GM12872 (cell line): ENCODE data around the gene ROR2.

Experiments
- CTCF ChIP-seq: IDR thresholded peaks from 3 replicates; pipeline ENCODE4 v1.5.1; 2011; ENCODE audit warnings: low read depth, mild to moderate bottlenecking, low read length, moderate library complexity; ENCODE audit not compliant: insufficient read depth

Gene ROR2

DNA sequence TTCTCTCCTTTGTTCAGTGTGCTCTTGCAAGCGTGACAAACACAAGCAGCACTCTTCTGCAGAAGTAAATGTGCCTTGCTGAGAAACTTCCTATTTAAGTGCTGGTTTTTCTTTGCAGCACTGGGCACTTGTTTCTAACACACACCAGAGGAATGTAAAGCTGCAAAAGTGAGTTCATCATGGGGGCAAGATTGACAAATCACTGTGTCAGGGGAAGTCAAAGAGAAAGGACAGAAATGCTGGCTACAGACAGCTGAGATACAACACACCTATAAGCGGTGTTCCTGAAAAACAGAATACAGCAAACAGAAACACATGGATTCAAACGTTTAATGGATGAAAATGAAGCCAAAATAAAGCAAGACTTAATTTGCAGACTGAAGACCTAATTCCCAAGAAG lies 19.6 kb downstream of the ROR2 start:
- no peak for TF ChIP-seq CTCF

DNA sequence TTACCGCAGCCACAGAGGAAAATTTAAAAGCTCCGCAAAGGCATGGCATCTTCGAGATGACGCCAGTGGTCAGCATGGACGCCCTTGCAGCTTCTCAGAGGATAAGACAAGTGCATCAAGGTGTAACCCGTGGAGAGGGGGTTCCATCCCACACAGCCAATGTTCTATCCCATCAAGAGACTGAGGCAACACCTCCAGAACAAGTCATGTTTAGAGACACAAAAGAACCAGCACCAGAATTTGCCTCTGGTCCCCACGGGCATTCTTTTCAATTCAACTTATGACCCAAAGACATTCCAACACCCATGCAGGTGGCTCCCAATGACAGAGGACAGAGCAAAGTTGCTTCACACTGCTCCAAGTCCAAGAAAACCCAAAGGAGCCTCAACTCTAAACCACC lies 20.7 kb downstream of the ROR2 start:
- no peak for TF ChIP-seq CTCF

DNA sequence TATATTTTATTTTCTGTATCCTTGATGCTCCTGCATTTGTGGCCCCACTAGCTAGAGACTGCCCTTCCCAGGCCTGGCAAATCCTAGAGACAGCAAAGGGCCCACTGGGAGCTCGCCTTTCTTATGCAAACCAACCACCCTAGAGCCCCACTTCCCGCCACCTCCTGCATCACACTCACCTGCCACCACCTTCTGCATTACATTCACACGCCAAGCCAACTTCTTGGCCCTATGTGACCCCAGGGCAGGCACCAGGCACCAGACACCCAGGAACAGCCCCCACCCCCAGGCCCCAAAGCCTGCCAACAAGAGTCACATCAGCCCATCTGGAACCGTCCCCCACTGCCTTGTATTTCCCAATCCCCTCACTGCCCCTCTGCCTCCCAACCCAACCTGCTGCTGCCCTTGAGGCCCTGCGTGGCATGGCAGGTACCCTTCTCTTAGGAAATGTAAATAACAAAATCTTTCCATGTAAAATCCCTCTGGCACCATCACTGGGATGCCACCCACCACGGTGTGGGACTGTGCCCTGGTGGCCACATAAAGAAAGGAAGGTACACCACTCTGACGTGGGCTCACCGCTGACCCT lies 22.0 kb downstream of the ROR2 start:
- TF ChIP-seq CTCF = no peak

DNA sequence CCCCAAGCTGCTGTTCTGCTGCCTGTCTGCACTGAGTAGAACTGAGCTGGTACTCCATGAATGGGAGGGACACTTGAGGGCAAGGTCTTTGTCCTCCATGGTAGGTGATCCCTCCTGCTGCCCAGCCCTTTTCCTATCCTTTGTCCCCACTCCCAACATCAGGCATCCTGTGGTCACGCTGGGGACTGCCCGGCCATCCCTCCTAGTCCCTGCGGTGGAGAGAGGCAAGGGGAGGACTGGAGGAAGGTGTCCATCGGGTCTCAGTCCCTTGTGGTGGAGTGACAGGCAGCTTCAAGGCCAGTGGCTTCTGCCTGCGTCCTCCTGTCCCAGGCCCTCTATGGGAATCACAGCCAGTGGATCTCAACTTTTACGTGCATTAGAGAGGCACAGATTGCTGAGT lies 25.9 kb downstream of the ROR2 start:
- TF ChIP-seq CTCF = no peak

GRCh38 chr9:91923145-91923544 lies 26.9 kb downstream of the ROR2 start:
- TF ChIP-seq CTCF = no peak

DNA sequence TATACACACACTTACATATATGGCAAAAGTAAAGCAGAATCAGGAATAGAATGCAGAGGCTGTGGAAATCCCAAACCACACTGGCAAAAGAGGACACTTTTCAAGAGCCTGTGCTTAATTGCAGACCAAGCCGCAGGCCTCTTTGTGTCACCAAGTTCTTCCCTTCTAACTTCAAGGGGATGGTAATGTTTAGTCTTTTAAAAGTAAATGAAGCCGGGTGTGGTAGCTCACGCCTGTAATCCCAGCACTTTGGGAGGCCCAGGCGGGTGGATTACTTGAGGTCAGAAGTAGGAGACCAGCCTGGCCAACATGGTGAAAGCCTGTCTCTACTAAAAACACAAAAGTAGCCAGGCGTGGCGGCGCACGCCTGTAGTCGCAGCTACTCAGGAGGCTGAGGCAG lies 28.7 kb downstream of the ROR2 start:
- no peak for TF ChIP-seq CTCF

DNA sequence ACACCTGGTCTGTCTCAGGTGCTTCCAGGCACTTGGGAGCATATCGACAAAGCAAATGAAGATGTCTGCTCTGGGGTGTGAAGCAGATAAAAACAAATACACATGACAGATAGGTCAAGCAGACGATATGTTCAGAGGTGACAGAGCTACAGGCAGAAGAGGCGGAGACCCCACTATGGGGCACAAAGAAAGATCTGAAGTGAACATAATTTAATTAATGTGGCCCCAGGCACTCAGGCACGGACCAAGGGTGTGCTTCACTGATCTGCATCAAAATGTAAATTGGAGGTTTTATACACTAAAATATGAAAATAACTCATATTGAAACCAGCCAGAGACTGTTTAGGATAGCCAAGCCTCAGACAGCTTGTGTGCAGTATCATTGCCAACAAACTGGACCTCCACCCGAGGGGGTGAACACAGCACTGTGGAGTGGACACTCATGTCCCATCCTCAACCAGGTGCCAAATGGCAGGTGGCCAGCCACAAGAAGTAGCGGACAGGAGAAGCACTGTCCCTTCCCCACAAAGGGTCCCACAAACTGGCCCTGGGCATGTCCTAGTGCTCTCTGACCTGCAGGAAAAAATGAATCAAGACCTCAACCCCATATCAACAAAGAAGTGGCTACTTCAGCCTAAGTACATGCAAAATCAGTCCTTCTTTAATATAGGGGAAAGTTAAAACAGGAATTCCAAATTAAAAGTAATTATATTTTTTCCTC lies 29.2 kb downstream of the ROR2 start:
- TF ChIP-seq CTCF = no peak
